ENCODE results near the gene GNAL.
"Not testable (repeated sequence)": the region's sequence is repeated elsewhere in the genome, so short reads cannot be mapped to it uniquely, and the experiment has no call there.

The GNAL gene

DNA sequence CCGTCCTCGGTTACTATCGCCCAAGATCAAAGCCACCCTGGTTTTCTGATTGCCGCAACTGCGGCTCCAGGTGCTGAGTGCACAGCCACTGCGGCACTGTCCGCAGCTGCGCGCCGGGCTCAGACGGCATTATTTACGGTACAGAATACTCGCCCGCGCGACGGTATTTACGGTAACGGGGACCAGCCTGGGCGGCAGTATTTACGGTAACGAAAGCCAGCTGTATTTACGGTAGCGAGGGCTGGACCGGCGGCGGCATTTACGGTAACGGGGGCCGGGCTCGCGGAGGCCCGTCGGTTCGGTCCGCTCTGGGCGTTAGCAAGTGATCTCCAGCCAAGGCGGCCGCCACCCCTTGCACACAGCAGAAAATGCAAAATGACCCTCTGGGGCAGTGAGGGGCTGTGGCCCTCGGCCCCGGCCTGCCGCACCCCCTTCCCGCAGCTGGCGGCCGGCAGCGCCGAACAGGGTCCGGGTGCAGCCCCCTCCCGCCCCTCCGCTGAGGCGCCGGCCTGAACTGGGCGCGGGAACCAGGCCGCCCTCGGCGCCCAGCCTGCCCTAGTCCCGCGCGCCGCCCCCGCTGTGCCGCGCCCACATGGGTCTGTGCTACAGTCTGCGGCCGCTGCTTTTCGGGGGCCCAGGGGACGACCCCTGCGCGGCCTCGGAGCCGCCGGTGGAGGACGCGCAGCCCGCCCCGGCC is at the start of gene GNAL:
GNAL (plus strand) TSS at position 293 of the 697 bp plus-strand sequence; CDS start at position 593, 300 bp downstream.
- DNase-seq, result peak; percentile 27 to 46

DNA sequence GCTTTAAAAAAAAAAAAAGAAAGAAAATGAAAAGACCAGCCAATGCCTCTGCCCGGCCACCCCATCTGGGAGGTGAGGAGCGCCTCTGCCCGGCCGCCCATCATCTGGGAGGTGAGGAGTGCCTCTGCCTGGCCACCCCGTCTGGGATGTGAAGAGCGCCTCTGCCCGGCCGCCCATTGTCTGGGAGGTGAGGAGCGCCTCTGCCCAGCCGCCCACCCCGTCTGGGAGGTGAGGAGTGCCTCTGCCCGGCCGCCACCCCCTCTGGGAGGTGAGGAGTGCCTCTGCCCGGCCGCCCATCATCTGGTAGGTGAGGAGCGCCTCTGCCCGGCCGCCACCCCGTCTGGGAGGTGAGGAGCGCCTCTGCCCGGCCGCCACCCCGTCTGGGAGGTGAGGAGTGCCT is 41.8 kb upstream of the GNAL start:
- not testable (repeated sequence) for DNase-seq

DNA sequence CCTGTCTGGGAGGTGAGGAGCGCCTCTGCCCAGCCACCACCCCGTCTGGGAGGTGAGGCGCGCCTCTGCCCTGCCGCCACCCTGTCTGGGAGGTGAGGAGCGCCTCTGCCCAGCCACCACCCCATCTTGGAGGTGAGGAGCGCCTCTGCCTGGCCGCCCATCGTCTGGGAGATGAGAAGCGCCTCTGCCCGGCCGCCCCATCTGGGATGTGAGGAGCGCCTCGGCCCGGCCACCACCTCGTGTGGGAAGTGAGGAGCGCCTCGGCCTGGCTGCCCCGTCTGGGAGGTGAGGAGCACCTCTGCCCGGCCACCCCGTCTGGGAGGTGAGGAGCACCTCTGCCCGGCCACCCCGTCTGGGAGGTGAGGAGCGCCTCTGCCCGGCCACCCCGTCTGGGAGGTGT is 41.3 kb upstream of the GNAL start:
- DNase-seq, result not testable (repeated sequence)

DNA sequence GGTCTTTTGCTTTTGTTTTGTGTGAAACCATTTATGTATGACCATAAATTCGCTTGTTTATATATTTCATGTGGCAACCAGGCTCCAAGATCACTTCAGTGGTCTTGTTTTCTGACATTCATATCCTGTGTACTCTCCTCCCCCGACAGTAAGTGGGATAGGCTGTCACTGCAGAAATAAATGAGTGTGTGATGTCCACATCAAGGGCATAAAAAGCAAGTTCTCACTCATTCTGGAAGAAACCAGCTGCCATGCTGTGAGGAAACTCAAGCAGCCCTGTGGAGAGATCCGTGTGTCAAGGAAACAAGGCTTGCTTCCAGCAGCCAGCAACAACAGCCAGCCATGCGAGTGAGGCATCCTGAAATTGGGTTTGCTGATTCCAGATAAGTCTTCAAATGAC is 39.2 kb upstream of the GNAL start:
- DNase-seq, result no peak

DNA sequence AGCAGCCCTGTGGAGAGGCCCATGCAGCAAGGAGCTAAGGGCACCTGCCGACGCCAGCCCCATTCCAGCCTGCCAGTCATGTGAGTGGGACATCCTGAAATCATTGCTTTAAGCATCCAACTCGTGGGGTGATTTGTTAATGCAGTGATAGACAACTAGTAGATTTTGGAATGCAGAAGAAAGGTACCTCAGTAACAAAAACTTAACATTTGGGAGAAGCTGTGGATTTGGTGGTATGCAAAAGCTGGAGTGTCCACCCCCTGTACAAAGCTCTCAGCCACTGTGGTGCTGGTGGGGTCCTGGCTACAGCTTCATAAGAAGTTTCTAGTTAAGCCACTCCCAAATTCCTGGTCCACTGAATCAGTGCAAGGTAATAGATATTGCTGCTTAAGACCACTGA is 37.2 kb upstream of the GNAL start:
- no peak for DNase-seq

DNA sequence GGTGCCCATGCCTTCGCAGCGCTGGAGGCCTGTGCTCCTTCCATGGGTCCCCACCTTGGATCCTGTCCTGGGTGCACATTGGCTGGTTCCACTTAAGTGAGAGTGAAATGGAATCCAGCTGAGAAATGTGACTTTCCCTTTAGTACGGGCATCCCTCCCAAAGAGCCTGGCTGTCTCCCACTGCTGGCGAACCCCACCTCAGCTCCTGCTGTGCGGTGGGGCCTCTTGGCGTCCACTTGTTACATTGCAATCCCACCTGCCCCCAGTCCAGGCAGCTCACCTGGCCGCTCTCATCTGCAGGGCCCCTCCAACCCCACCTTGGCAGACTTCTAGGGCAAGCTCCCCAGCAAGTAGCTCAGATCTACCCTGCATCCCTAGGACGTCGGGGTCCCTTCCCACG is 35.5 kb upstream of the GNAL start:
- no peak for DNase-seq

DNA sequence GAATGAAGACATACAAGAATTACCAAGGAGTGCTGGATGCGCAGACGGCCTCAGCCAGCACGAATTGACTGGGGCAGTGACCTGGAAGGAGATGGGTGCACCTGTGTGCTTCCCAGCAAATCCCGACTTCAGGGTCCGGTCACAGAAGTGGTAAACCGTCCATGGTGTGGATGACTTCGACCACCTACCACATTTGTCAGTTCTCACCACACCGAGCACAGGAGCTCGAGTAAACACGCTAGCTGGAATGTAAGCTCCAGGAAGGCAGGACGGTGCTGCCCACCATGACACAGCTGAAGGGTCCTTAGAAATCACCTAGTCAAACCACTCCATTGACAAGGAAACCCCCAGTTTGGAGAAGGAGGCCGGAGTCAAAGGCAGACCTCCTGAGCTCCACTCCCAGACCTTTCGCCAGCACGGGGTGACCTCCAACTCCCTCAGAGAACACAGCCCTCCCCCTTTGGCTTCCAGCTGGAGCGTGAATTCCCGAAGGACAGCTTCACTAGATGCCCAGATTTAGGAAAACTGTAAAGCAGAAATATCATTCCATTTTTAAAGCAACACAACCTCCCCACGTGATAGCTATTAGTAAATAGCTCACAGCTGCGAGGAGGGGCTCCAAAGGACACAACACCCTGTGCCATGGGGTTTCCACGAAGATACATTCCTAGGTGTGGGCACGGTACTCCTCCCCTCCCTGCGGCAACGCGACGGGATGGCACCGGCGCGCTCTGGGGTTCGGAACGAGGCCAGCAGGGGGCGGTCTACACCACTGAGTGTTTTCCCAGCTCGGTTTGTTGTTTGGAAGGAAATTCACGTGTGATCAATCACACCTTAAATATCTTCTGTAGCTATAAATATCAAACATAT is 34.1 kb upstream of the GNAL start:
- DNase-seq, result peak in 1 of 2 experiments; percentile 46

DNA sequence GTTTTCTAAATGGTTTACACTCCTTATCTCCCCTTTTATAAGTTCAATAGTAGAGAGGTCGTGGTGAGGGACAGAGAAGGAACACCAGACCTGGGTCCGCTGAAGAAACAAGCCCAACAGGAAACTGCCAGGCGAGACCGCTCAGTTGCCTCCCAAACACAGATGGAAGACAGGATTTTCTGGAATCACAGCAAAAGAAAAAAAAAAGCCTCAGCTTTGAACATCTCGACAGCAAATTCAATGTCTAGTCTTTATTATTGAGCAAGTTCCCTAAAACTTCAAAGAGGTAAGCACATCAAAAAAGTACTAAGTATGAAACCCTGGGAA is 33.5 kb upstream of the GNAL start:
- DNase-seq, result no peak

DNA sequence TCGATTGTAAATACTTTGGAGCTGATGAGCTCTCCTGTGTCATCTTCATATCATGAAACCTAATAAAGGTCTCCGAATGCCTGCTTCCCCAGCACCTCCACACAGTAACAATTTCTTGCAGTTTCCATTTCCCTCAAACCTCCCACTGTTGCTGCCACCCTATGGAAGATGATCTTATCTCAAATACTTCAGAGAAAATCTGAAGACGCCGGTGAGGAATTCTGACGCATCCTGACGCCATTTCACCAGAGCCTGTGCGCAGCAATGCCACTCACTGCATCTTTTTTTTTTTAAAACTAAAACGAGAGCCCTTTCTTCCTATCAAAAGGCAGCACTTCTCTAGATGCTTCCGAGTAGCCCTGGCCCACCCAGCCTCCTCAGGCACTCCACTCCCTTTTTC is 31.9 kb upstream of the GNAL start:
- DNase-seq, result no peak

DNA sequence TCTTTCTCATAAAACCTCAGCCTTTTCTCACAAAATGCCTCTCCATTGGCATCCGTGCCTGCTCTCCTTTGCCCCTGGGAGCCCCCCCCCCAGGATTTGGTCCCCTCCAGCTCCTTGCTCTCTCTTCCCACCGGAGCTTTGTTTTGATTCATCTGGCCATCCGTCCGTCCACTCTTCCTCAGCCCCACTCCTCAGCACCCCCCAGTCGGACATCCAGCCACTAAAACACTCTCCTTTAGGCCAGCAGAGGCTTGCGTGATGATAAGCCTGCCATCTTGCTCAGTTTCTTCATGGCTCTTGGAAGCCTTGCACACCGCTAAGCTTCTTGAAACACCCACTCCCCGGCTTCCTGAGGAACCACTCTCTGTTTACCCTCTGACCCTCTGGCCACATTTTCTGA is 31.5 kb upstream of the GNAL start:
- DNase-seq, result no peak

DNA sequence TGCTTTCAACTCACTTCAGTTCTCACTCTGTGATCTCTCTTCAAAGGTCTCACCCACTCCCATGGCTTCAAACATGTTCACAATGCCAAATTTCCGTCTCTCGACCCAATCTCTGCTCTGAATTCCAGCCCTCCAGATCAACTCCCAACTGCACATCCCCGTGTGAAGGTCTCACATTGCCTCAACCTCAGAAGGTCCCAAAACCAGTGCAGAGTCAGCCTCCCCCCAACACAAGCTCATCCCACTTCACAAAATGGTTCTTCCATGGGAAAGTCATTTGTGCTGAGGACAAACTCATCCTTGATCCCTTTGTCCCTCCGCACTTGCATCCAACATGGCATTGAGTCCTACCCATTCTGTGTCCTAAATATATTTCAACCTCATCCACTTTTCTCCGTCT is 31.0 kb upstream of the GNAL start:
- DNase-seq, result no peak

DNA sequence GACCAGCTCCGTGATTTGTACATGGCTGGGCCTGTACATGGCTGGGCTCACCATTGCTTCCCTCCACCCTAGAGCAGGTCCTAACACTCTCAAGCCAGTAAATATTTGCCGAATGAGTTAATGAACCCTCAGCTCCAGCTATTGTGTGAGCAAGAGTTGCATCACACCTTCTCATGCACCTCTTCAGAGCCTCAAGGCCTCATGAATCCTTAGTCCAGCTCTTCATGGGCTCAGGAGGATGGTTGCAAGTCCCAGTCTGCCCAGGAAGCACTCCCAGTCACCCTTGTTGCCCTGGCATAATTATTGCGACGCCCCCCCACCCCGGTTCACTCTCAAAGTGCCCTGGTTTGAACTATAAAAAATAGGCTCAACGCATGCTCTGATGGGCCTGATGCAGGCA is 30.1 kb upstream of the GNAL start:
- no peak for DNase-seq

DNA sequence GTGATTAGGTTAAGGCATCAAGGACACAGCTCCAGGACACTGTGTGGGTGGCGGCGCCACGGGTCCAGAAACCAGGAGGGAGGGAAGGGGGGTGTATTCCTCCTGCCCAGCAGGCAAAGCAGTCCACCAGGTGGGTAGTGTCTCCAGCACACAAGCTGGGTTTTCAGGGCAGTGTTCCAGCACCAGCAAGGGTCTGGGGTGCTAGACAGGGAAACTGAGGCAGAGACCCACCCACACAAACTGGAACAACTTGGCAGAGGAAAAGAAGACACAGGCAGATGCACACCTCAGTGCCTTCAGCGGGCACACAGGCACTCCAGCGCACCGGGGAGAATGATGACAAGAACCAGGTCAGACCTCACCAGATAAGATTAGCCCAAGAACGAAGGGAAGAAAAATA is 28.4 kb upstream of the GNAL start:
- DNase-seq, result no peak

DNA sequence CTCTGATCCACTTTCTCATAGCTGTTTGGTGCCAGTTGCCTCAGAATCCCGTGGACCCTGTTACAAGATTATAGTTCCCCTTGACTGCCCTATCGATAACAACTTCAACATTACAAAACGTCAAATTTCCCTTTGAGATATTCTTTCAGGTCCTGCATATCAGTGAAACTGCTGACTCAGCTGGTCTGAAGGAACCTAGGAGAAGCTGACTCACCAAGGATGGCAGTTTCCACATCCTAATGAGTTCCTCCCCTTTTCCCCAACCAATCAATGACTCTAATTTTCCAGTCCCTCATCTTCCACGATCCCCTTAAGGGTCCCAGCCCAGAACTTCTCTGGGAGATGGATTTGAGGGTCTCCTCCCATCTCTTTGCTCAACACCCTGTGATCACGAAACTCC is 27.6 kb upstream of the GNAL start:
- DNase-seq, result no peak

DNA sequence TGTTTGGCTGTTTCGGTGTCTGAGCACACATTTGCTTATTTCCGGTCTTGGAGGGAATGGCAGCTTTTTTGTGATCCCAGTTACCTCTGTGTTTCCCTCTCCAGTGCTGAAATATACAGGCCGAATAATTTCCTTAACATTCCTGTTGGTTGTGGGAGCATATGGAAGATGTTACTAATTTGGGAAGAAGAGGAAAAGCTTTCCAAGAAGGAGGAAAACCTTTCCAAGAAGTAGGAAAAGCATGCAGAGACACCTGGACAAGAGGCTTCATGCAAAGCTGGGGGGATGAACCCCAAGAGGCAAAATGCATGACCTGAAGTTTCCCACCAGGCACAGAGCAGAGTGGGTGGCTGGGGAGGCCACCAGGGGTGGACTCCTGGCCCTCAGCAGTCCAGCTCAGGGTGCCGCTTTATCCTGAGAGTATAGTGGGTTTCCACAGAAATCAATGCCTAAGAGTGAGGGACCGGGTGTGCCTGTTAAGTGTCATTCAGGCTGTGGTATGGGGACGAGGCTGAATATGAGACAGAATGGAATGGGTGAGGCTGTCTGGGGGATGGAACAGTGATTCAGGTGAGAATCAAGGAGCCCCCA is 25.5 kb upstream of the GNAL start:
- DNase-seq, result no peak

DNA sequence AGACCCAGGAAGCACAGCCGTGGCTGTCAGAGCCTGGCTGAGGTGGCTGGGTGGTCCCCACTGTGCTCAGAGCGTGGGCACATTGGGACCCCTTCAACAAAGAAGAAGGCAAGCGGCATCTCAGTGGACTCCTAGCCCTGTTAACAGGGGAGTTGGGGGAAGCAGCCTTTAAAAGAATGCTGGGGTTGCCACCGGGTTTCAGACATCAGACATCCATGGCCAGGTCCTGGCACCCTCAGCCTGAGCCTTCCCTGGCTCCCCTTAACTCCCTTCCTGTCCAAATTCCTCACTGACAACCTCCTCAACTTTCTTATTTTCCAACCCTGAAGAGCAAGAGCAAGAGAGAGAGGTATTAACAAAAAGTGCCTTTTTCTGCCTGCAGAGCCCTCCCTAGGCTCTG is 24.8 kb upstream of the GNAL start:
- DNase-seq, result no peak

DNA sequence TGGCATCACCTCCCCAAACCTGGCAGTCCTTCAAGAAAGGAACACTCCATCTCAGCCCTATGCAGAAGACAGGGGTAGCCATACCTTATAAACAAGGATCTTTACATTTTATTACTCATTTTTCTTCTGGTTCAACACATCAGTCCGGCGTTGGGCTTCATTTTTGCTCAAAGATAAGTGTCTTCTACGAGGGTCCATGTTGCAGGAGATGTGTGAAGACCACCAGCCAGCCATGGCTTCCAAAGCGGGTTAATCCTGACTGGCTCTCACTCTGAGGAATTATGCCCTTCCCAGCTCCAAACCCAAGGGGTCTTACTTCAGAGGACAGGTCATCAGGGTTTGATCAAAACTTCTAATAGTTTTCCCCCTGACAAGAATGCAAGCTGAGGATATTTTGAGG is 23.9 kb upstream of the GNAL start:
- no peak for DNase-seq

DNA sequence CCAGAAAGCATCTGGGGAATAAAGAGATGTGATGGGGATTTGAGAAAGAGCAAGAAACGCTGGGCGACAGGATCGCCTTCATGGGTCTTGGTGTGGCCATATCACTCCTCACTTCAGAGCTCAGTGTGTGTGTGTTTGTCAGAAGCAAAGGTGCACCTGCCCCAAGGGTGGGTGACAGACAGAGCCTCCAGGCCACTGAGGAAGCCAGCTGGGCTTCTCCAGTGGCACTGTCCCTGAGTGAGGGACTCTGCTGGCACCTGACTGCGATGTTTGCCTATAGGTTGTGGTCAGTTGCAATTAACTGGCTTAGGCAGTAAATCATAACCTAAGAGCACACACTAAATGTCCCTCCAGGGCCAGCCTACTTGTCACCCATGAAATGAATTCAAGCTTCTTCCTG is 23.5 kb upstream of the GNAL start:
- no peak for DNase-seq

DNA sequence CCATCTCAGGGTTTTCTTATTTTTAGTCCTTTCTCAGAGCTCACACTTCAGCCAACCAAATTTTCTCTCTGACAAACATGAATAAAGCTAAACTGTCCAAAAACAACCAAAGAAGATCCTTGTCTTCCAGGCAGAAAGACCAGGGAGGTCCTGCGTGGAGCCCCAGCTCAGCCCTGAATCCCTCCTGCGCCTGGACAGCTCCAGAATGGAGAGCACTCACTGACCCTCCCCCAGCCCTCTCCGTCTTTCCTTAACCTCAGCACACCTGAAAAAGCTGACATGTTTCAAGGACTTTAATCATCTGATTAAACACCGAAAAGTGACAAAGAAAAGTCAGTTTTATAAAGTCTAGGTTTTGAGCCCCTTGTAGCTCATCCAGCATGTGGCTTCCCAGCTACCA is 22.9 kb upstream of the GNAL start:
- no peak for DNase-seq

DNA sequence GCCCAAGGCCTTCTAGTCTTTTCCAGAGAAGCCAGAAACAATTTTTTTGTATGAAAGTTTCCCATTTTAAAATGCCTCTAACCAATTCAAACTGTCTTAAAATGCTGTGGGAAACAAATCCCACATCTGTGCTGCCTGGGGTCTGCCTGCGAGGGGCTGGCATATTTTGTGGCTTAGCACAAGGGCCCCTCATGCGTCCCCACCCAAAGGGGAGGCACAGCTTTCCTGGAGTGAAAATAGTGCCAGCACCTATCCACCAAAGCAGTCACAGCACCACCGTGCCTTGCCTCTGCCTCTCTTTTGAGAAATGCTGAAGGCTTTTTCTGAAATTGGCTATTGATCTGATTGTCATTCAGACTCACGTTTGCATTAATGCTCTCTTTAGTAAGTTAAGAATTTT is 22.2 kb upstream of the GNAL start:
- no peak for DNase-seq

DNA sequence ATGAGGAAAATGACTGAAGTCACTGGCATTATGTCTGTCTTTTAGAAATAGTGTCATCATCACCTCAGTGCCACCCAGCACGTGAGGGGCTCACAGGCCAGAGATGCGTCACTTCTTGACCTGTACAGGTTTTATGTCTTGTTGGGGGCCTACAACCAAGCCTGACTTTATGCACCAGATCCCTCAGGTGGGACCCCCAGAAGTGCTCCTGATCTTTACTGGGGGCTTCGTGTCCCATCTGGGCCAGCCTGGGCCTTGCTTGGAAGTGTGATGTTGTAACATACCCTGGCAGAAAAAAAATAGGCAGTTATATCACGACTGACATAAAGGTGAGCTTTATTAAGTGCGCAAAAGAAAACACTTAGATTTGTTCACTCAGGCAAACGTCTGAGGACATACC is 21.5 kb upstream of the GNAL start:
- DNase-seq, result no peak

DNA sequence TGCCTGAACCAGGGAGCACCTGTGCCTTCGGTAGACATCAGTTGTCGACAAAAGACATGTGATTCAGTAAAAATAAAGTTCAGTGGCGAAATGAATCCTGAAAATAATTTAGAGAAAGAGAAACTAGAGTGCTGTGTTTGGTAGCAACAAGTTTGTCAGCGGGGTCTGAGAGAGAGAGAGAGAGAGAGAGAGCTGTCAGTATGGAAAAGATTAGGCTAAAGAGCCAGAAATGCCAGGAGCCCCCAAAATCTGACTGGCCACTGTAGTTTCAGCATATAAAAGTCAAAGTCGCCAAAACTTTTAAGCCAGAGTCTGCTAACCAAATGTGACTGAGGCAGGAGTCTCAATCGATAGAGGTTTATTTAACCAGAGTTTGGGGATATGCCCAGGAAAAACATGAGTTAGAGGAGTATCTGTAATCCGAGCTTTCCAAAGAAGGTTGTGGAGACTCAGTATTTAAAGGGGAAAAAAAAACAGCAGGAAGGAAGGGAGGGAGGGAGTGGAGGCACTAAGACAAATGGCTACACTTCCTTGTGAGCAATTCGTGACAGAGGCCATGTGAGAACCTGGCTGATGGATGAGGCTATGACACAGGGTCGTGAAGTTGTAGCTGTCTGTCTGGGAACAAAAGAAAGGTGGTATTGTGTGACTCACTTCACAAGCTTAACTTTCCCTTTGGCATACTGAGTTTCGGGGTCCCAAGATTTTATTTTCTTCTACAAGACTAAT is 20.5 kb upstream of the GNAL start:
- no peak for DNase-seq

DNA sequence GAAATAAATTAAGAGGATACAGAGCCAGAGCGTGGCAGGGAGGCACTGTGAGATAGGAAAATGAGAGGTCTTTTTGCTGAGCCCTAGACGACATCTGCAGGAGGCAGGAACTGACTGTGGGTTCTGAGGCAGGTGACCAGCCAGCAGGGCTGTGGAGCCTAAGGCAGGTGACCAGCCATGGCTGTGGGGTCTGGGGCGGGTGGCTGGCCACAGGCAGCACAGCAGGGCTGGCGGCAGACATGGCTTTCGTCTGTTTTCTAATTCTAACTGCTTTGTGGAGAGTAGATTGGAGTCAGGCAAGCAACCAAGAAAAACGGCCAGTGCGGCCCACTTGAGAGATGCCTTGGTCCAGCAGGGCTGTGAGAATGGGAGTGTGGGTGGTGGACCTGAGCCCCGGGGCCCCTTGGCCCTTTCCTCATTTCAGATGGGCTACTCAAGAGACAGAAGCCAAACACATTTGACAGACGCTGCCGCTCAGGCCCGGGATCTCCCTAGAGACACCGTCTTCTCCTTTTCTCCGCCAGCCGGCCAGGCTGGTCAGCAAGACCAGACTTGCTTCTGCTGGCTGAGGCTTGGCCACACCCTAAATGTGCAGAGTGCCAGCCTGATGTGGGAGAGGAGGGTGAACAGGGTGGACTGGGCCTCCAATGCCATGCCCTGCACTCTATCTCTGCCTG is 19.7 kb upstream of the GNAL start:
- no peak for DNase-seq
